GM13977 (cell line): ENCODE results near the gene EMC1.

Source experiments
- DNase-seq: peaks from one replicate; pipeline ENCODE4 v3.0.0; 2012; ENCODE audit warnings: low spot score
- CTCF ChIP-seq: IDR thresholded peaks from 2 replicates; pipeline ENCODE4 v1.5.1; 2012; ENCODE audit warnings: mild to moderate bottlenecking, control low read depth; ENCODE audit not compliant: insufficient read depth; ENCODE audit errors: extremely low read depth, missing control alignments
- in situ Hi-C: fragments of 300-500 bp; cut with MboI; formaldehyde crosslinking; loops from one replicate; pipeline ENCODE4 v1.12.0; 2022; ENCODE audit warnings: low sequenced_read_pairs, low pct_unique_long_range_greater_than_20kb, mixed read lengths, inconsistent platforms; ENCODE audit not compliant: unreplicated experiment

The EMC1 gene

DNA sequence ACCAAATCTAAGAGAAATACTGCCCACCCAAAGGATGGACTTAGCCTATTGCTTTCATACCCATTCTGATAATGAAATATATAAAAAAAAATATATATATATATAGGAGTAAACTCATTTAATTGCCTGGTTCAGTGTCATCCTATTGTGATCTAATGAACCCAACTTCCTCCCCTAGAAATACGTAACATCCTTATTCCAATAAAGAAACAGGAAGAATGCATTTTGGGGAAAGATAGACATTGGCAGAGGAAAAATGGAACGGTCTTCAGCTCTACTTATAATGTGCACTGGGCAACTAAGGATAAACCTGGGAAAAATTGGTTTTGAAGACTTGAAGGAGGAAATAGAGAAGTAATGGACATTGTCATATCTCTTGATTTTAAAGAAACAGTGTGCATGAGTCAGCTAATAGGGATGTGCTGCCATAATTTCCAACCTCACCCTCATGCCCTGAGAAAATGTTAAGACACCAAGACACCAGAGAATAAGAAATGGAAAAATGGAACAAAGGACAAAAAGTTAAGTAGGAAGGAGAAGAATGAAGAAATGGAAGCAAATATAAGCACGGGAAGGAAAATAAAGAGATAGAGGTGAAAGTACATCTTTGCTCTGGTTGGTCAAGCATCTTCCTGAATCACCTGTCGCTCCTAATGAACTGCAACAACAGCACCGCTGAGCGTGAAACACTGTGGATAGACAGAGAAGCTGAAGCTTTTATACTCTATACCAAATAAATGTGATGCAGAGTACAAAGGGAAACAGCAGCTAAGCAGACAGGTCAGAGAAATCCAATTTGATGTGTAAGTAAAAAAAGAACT is 46.7 kb downstream of the EMC1 start:
- in situ Hi-C loops: no loop called here
- no peak for DNase-seq
- TF ChIP-seq CTCF: no peak

- DNase-seq: no peak
- in situ Hi-C loops: no loop called here
- TF ChIP-seq CTCF: no peak
These were observed 47.9 kb downstream of the EMC1 start for GRCh38 chr1:19203440-19203839.

DNA sequence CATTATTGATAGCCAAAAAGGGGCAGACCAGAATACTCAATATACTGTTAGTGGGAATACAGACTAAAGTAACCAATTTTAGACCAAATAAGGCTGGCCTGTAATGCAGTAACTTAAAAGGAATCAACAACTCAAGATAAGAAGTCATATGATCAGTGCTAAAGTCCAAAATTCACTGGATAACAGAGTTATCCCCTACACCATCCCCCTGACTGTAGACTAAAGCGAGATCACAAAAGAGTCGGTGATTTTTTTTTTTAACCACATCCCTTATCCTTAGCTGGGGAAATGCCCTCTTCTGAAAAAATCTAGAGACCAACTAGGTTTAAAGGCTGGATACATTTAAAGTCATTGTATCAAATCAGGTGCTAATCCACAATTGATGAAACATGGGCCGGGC is 48.9 kb downstream of the EMC1 start:
- DNase-seq: no peak
- in situ Hi-C loops: no loop called here
- TF ChIP-seq CTCF: no peak

DNA sequence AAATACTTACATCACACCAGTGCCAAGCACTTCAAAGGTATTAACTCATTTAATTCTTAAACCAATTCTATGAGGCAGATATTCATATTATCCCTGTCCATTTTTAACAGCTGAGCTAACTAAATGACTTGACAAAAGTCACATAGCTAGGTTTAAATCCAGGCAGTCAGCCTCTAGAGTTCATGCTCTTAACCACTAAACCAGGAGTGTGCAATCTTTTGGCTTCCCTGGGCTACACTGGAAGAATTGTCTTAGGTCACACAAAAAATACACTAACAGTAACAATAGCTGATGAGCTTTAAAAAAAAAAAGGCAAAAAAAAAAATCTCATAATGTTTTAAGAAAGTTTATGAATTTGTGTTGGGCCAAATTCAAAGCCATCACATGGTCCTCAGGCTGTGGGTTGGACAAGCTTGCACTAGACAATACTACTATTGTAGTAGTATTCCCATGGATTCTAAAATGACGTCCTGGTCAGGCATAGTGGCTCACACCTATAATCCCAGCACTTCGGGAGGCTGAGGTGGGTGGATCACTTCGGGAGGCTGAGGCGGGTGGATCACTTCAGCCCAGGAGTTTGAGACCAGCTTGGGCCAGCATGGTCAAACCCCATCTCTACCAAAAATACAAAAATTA is 51.2 kb downstream of the EMC1 start:
- in situ Hi-C loops: no loop called here
- no peak for DNase-seq
- no peak for TF ChIP-seq CTCF

DNA sequence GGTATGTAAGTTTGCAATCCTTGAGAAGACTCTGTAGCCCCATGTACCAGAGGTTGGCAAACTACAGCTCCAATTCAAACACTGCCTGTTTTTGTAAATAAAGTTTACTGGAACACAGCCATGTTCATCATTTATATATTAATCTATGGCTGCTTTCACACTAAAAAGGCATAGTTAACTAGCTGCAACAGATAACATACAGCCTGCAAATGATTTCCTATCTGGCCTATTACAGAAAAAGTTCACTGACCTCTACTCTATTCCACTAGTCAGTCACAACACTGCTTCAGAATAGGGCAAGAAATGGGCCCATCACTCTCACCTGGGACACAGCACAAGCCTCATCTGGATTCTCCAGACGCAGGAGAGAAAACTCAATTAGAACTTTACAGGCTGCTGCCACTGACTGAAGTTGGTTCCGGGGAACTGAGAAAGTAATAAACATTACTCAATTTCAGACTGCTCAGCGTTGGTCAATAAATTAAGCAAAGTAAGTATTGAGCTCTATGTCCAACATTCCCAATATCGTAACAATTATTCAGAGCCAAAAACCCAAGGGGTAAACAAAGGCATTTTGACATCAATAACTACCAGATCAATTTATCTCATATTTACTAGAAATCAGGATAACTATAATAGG is 51.9 kb downstream of the EMC1 start:
- no peak for DNase-seq
- in situ Hi-C loops: no loop called here
- TF ChIP-seq CTCF: no peak

DNA sequence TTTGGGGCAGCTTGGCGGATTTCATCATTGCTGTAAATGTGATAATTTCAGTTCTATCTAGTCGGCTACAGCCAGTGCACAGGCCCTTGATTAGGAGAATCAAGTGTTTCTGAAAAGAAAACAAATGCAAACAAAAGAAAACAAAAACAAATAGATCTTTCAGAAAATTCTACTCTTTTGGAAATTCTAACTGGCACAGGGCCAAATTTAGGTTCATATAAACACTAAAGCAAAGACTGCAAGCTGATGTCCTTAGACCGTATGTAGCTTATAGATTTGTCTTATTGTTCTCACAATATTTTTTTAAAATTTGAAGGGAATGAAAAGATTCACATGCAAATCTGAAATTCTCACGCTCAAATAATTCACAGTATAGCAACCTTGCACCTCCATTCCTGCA is 52.5 kb downstream of the EMC1 start:
- in situ Hi-C loops: no loop called here
- DNase-seq: no peak
- no peak for TF ChIP-seq CTCF
